Measurements from ENCODE around the gene NRXN3.

The NRXN3 gene

DNA sequence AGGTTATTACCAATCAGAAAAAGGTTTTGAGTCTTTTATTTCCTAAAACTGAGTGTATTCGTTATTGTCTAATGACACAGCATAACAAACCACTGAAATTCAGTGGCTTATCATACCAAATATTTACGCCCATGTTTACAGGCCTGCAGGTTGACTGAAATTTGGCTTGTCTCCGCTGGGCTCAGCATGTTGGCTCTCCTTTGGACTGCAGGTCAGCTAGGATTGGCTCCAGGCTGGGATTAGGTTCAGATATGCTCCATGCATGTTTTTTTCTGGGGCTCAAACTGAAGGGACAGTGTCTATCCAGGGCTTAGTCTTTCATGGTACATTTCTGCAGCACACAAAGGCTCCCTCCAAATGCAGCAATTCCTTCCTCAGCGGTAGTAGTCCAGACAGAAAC lies 1471.2 kb downstream of the NRXN3 start:
- DNase-seq (ENCODE audit: low read depth, low spot score): no peak
- CTCF ChIA-PET: interaction anchor here (0.8 kb wide), 1 partner anchor 22 kb away, joined by 3 read pairs; no protein-coding TSS in a partner anchor
- POLR2A ChIA-PET: no interaction called here
- no peak overlapping the region for H3K4me3 ChIP-seq (ENCODE audit: low read depth, low read length)
- TF ChIP-seq, protein P1, sequence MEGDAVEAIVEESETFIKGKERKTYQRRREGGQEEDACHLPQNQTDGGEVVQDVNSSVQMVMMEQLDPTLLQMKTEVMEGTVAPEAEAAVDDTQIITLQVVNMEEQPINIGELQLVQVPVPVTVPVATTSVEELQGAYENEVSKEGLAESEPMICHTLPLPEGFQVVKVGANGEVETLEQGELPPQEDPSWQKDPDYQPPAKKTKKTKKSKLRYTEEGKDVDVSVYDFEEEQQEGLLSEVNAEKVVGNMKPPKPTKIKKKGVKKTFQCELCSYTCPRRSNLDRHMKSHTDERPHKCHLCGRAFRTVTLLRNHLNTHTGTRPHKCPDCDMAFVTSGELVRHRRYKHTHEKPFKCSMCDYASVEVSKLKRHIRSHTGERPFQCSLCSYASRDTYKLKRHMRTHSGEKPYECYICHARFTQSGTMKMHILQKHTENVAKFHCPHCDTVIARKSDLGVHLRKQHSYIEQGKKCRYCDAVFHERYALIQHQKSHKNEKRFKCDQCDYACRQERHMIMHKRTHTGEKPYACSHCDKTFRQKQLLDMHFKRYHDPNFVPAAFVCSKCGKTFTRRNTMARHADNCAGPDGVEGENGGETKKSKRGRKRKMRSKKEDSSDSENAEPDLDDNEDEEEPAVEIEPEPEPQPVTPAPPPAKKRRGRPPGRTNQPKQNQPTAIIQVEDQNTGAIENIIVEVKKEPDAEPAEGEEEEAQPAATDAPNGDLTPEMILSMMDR (IDR thresholded peaks at IDR 0.05; ENCODE audit: insufficient read depth, low read length, missing control alignments): no peak

DNA sequence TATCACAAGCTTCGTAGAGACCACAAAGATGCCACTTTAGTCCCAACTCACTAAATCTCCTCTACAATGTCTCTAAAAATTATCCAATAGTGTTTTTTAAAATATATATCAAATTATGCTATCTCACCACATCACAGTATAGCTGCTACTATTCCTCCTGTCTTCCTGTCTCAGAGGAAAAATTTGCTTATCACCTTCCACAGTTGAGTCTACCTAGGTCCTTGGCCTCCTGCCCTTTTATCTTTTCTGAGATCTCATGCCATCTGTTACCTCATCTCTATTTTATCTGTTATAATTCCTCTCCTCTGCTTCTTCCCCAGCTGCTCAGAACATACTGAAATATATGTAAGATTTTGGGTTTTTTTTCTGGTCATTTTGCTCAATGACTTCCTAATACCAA lies 1473.0 kb downstream of the NRXN3 start:
- no peak for DNase-seq (ENCODE audit: low read depth, low spot score)
- no peak overlapping the region for H3K4me3 ChIP-seq (ENCODE audit: low read depth, low read length)
- CTCF ChIA-PET: no interaction called here
- TF ChIP-seq, protein P1 (IDR thresholded peaks at IDR 0.05; ENCODE audit: insufficient read depth, low read length, missing control alignments): no peak
- POLR2A ChIA-PET: no interaction called here

DNA sequence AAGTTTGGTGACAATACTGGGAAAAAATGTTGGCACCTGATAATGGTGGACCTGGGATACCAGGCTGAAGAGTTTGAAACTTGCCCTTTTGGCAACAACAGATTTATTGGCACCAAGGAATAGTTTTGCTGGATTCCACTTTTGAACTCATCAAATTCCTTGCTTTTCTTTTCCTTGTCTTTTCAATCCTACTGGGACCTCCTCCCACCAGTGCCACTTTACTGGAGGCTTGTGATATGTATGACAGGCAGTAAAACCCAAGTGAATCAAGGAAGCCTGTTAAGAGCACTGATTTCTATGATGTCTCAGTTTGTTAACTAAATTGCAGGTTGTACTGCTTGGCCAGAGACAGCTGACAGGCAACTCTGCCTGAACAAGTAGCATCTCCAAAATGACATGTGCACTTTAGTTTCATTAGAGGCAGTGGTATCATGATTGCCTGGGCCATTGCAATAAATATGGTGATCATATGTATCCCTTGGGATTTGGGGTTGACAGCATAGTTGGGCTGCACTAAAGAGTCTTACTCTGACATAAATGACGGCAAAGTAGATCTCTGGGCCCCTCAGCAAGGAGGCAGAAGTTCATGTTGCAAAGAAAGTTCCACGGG lies 1475.7 kb downstream of the NRXN3 start:
- ChIA-PET CTCF (no interaction called here), POLR2A (no interaction called here)
- TF ChIP-seq, protein P1 (IDR thresholded peaks at IDR 0.05; ENCODE audit: insufficient read depth, low read length, missing control alignments): no peak
- no peak overlapping the region for H3K4me3 ChIP-seq (ENCODE audit: low read depth, low read length)
- DNase-seq (ENCODE audit: low read depth, low spot score): no peak

DNA sequence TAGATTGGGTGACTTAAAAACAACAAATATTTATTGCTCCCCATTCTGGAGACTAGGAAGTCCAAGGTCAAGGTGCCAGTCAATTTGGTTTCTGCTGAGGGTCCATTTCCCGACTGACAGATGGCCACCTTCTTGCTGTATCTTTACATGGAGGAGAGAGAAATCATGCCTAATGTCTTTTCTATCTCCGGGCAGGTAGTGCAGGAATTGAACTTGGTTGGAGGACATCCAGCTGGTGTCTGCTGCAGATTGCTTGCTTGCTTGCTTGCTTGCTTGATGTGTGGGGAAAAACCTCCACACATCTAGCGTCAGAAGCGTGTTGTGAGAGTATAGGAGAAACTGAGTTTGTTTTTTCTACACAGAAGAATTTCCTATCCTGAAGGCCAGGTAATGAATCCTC lies 1479.7 kb downstream of the NRXN3 start:
- DNase-seq (ENCODE audit: low read depth, low spot score): no peak
- ChIA-PET CTCF (no interaction called here), POLR2A (no interaction called here)
- TF ChIP-seq, protein P1 (IDR thresholded peaks at IDR 0.05; ENCODE audit: insufficient read depth, low read length, missing control alignments): no peak
- no peak overlapping the region for H3K4me3 ChIP-seq (ENCODE audit: low read depth, low read length)

DNA sequence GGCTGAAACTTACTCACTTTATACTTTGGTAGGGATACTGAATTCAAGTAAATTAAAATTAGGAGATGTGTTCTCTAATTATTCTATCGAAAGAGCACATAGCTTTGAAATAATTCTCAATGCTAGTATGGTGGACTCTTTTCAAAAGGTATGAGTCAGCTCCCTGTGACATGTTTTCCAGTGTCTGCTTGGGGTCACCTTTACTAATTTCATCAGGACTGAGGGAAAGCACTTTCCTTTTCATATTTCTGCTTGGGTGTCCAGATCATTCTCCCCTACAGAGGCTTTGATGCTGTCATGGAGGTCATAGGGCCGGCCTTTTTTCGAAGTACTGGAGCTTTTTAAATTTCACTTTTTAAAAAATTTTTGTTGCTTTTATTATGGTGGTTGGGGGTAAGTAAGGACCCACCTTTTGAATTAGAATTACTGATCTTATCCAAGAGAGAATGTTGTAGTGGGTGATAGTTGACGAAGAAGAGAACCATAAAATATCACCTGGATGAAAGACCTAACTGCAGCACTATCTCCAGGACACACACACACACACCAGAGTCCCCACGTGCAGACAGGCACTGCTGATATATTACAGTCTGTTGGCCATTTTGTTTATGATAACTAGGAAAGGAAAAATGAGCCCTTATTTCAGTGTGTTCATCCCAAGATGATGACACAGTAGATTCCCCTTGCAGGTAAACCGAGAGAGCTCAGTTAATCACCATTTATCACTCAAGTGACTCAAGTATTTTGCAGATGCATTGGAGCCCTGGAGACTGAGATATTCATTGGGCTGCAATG lies 1482.5 kb downstream of the NRXN3 start:
- DNase-seq (ENCODE audit: low read depth, low spot score): no peak
- TF ChIP-seq, protein P1 (IDR thresholded peaks at IDR 0.05; ENCODE audit: insufficient read depth, low read length, missing control alignments): no peak
- CTCF ChIA-PET: no interaction called here
- H3K4me3 ChIP-seq (ENCODE audit: low read depth, low read length): no peak overlapping the region
- POLR2A ChIA-PET: no interaction called here

DNA sequence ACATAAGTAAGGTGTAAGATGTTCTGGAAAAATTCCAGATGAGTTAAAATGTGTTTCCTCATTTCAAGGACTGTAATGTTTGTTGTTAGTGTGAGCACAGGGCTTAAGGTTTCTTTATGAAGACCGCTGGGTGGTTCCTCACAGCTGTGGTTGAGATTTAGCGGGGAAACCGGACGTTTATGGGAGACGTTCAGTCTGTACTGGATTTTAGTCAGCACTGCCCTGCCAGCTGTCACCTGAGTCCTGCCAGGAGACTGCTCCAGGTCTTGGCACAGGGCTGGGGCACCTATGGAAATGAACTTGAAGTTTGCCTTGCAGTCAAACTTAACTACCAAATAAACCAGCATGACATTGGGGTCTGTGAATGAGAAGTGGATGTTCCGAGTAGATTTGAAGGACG lies 1485.9 kb downstream of the NRXN3 start:
- TF ChIP-seq, protein P1 (IDR thresholded peaks at IDR 0.05; ENCODE audit: insufficient read depth, low read length, missing control alignments): no peak
- no peak overlapping the region for H3K4me3 ChIP-seq (ENCODE audit: low read depth, low read length)
- no peak for DNase-seq (ENCODE audit: low read depth, low spot score)
- ChIA-PET POLR2A (no interaction called here), CTCF (interaction anchor here (1.1 kb wide), 1 partner anchor 76 kb away, joined by 3 read pairs; no protein-coding TSS in a partner anchor)
